Measurements from ENCODE around the gene CTIF. TPM values are rescaled to one million over a fixed set of nuclear protein-coding genes. Genes with fewer than 3 reads are reported as not detected.

The CTIF gene
- total RNA-seq, 6 donors from 2014 or later: 32.1 to 62.4 (median 47.8) TPM

GRCh38 chr18:48804856-48805610 is 266.2 kb downstream of the CTIF start:
- TF ChIP-seq EP300 (IDR thresholded peaks at IDR 0.05): no peak
- no peak for TF ChIP-seq CTCF (IDR thresholded peaks at IDR 0.05)
- TF ChIP-seq POLR2AphosphoS5 (IDR thresholded peaks at IDR 0.05): no peak
- TF ChIP-seq POLR2A (IDR thresholded peaks at IDR 0.05): no peak
- 90 to 97% methylated on average over 10 to 11 of the region's 11 CpGs for WGBS, 2 donors
- H3K4me1 ChIP-seq: peaks cover 7 to 18% (median 14%) of the 10 kb centered on the region in 4 donors
- H3K9me3 ChIP-seq: no peaks in the 10 kb centered on the region
- H3K27me3 ChIP-seq: no peaks in the 10 kb centered on the region
- H3K4me3 ChIP-seq: no peak overlapping the region
- H3K36me3 ChIP-seq: peaks cover 0 to 4% (median 2%) of the 10 kb centered on the region in 4 donors
- ATAC-seq (ENCODE audit: low FRiP score in 2 of 2) (no peak), DNase-seq (peak; percentile 8 to 34)
- peak overlapping the region in 1 of 4 donors; percentile 55 for H3K27ac ChIP-seq

GRCh38 chr18:48805826-48806535 is 267.1 kb downstream of the CTIF start:
- H3K4me3 ChIP-seq: no peak overlapping the region
- H3K4me1 ChIP-seq: peaks cover 7 to 18% (median 14%) of the 10 kb centered on the region in 4 donors
- 87 to 89% methylated on average over 10 of the region's 10 CpGs for WGBS, 2 donors
- DNase-seq: peak in 1 of 2 donors; percentile 6
- TF ChIP-seq CTCF (IDR thresholded peaks at IDR 0.05) (no peak), POLR2AphosphoS5 (IDR thresholded peaks at IDR 0.05) (no peak), EP300 (IDR thresholded peaks at IDR 0.05) (no peak), POLR2A (IDR thresholded peaks at IDR 0.05) (no peak)
- no peaks in the 10 kb centered on the region for H3K27me3 ChIP-seq
- no peaks in the 10 kb centered on the region for H3K9me3 ChIP-seq
- H3K27ac ChIP-seq: peak overlapping the region in 3 of 4 donors; percentile 48 to 71 (median 55)
- peaks cover 0 to 4% (median 2%) of the 10 kb centered on the region in 4 donors for H3K36me3 ChIP-seq
- no peak for ATAC-seq (ENCODE audit: low FRiP score in 2 of 2)

GRCh38 chr18:48806551-48807261 is 267.9 kb downstream of the CTIF start:
- WGBS, 2 donors: 61 to 66% methylated on average over 11 of the region's 11 CpGs
- peak in 1 of 2 donors; percentile 32 for DNase-seq
- TF ChIP-seq CTCF (IDR thresholded peaks at IDR 0.05) (no peak), EP300 (IDR thresholded peaks at IDR 0.05) (peak in 1 of 4 donors; percentile 22), POLR2AphosphoS5 (IDR thresholded peaks at IDR 0.05) (no peak), POLR2A (IDR thresholded peaks at IDR 0.05) (no peak)
- H3K4me3 ChIP-seq: no peak overlapping the region
- H3K9me3 ChIP-seq: no peaks in the 10 kb centered on the region
- peaks cover 0 to 4% (median 2%) of the 10 kb centered on the region in 4 donors for H3K36me3 ChIP-seq
- ATAC-seq (ENCODE audit: low FRiP score in 2 of 2): peak in 1 of 2 donors; percentile 39
- H3K27ac ChIP-seq: peak overlapping the region in 3 of 4 donors; percentile 48 to 71 (median 55)
- no peaks in the 10 kb centered on the region for H3K27me3 ChIP-seq
- peaks cover 3 to 16% (median 14%) of the 10 kb centered on the region in 4 donors for H3K4me1 ChIP-seq

GRCh38 chr18:48808476-48808875 is 269.6 kb downstream of the CTIF start:
- peaks cover 3 to 18% (median 16%) of the 10 kb centered on the region in 4 donors for H3K4me1 ChIP-seq
- ATAC-seq (ENCODE audit: low FRiP score in 2 of 2): no peak
- H3K36me3 ChIP-seq: peaks cover 0 to 4% (median 1%) of the 10 kb centered on the region in 4 donors
- whole genome bisulfite sequencing, 2 donors: 52 to 74% methylated on average over 1 of the region's 1 CpG
- H3K4me3 ChIP-seq: no peak overlapping the region
- no peak for DNase-seq
- no peaks in the 10 kb centered on the region for H3K9me3 ChIP-seq
- no peak for TF ChIP-seq CTCF (IDR thresholded peaks at IDR 0.05)
- no peak overlapping the region for H3K27ac ChIP-seq
- H3K27me3 ChIP-seq: no peaks in the 10 kb centered on the region
